Glutamatergic neuron (in vitro differentiated cells): ENCODE results near the gene KIDINS220. TPM values are rescaled to one million over a fixed set of nuclear protein-coding genes. Genes with fewer than 3 reads are reported as not detected.

Experiments
- DNase-seq: peaks from one replicate; pipeline ENCODE4 v3.0.0; 2022
- H3K27ac Mint-ChIP-seq: one replicate; pipeline ENCODE4 v1.8.0; 2020; ENCODE audit warnings: mild to moderate bottlenecking, mixed read lengths, inconsistent platforms; ENCODE audit not compliant: unreplicated experiment
- H3K27me3 Mint-ChIP-seq: one replicate; pipeline ENCODE4 v1.8.0; 2020; ENCODE audit warnings: mild to moderate bottlenecking, moderate library complexity, mixed read lengths, inconsistent platforms; ENCODE audit not compliant: unreplicated experiment
- H3K36me3 Mint-ChIP-seq: one replicate; pipeline ENCODE4 v1.8.0; 2020; ENCODE audit warnings: mild to moderate bottlenecking, mixed read lengths, inconsistent platforms; ENCODE audit not compliant: unreplicated experiment
- H3K4me1 Mint-ChIP-seq: one replicate; pipeline ENCODE4 v1.8.0; 2020; ENCODE audit warnings: mild to moderate bottlenecking, low read depth, mixed read lengths, inconsistent platforms; ENCODE audit not compliant: unreplicated experiment
- H3K4me3 Mint-ChIP-seq: one replicate; pipeline ENCODE4 v1.8.0; 2020; ENCODE audit warnings: mild to moderate bottlenecking, mixed read lengths, inconsistent platforms; ENCODE audit not compliant: unreplicated experiment
- H3K9me3 Mint-ChIP-seq: one replicate; pipeline ENCODE4 v1.8.0; 2020; ENCODE audit warnings: mild to moderate bottlenecking, moderate library complexity, mixed read lengths, inconsistent platforms; ENCODE audit not compliant: unreplicated experiment
- CTCF ChIP-seq: fragments of 200-600 bp; sonication (generic); IDR thresholded peaks from one replicate; pipeline ENCODE4 v1.5.0; 2021; ENCODE audit not compliant: partially characterized antibody, unreplicated experiment
- total RNA-seq: library from RNA; stranded (reverse); fragmentation: NEBNext Ultra II Directional; extraction: Animal tissue kit (Norgen Biotek cat#: 25700); gene quantifications from one replicate; pipeline ENCODE4 v1.2.1, GENCODE V29; 2021; ENCODE audit not compliant: unreplicated experiment

KIDINS220 gene
- total RNA-seq, 1 donor from 2014 or later = 188 TPM

GRCh38 chr2:8802741-8803140 is 34.7 kb downstream of the KIDINS220 start:
- Mint-ChIP-seq H3K4me3 (no peak overlapping the region), H3K36me3 (no peaks in the 10 kb centered on the region), H3K27me3 (peaks cover 2% of the 10 kb centered on the region), H3K9me3 (no peaks in the 10 kb centered on the region), H3K4me1 (no peaks in the 10 kb centered on the region), H3K27ac (no peak overlapping the region)
- no peak for TF ChIP-seq CTCF
- DNase-seq = no peak

GRCh38 chr2:8800821-8801220 is 36.6 kb downstream of the KIDINS220 start:
- Mint-ChIP-seq H3K9me3 (no peaks in the 10 kb centered on the region), H3K36me3 (no peaks in the 10 kb centered on the region), H3K27ac (no peak overlapping the region), H3K27me3 (peaks cover 2% of the 10 kb centered on the region), H3K4me3 (no peak overlapping the region), H3K4me1 (no peaks in the 10 kb centered on the region)
- TF ChIP-seq CTCF = no peak
- DNase-seq = no peak

GRCh38 chr2:8800218-8800617 is 37.2 kb downstream of the KIDINS220 start:
- no peaks in the 10 kb centered on the region for H3K4me1 Mint-ChIP-seq
- H3K27me3 Mint-ChIP-seq = peaks cover 2% of the 10 kb centered on the region
- TF ChIP-seq CTCF = no peak
- H3K36me3 Mint-ChIP-seq = no peaks in the 10 kb centered on the region
- no peaks in the 10 kb centered on the region for H3K9me3 Mint-ChIP-seq
- no peak overlapping the region for H3K27ac Mint-ChIP-seq
- no peak for DNase-seq
- H3K4me3 Mint-ChIP-seq = no peak overlapping the region

GRCh38 chr2:8799004-8799403 is 38.4 kb downstream of the KIDINS220 start:
- no peak for DNase-seq
- H3K4me1 Mint-ChIP-seq = no peaks in the 10 kb centered on the region
- H3K27me3 Mint-ChIP-seq = peaks cover 2% of the 10 kb centered on the region
- no peaks in the 10 kb centered on the region for H3K36me3 Mint-ChIP-seq
- no peak overlapping the region for H3K4me3 Mint-ChIP-seq
- no peaks in the 10 kb centered on the region for H3K9me3 Mint-ChIP-seq
- no peak for TF ChIP-seq CTCF
- H3K27ac Mint-ChIP-seq = no peak overlapping the region

- Mint-ChIP-seq H3K9me3 (no peaks in the 10 kb centered on the region), H3K27me3 (peaks cover 2% of the 10 kb centered on the region), H3K27ac (no peak overlapping the region), H3K36me3 (no peaks in the 10 kb centered on the region), H3K4me3 (no peak overlapping the region), H3K4me1 (no peaks in the 10 kb centered on the region)
- DNase-seq = no peak
- no peak for TF ChIP-seq CTCF
Measured at GRCh38 chr2:8798393-8798792, 39.0 kb downstream of the KIDINS220 start.
